ENCODE data around the gene NPFF.

NPFF gene

DNA sequence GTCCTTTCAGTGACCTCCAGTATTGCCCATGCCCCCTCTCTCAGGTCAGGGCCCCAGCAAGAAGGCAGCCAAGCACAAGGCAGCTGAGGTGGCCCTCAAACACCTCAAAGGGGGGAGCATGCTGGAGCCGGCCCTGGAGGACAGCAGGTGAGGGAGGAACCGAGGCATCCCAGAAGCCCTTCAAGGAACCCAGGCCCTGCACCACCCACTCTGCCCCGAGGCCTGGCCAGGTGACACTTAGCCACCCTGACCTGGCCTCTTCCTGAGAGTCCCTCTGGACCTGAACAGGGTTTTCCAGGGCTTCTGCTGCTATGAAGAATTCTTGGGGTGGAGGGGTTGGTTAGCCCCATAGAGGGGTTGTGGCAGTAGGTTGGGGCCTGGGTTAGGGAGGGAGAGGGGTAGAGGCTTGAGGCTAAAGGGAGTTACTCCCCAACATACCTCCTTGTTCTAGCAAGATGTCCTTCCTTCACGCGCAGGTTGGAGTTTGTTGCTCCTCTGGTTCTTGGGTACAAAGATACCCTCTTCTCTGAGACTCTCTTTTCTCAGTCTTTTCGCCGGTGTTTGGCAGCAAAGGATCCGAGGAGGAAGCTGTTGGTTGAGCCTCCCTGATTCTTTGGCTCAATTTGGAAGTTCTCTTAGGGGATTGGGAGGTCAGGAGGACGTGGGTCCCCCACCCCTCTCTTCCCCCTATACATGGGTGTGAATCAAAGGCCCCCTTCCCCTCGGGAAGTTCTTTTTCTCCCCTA, 4.1 kb downstream of the NPFF start:
- Histone ChIP-seq H3K4me1 (peaks cover 11% of the 10 kb centered on the region), H3K9ac (no peak overlapping the region), H3K9me3 (ENCODE audit: control insufficient read depth, low read length) (no peaks in the 10 kb centered on the region), H3K27ac (peak overlapping the region; percentile 29), H3K27me3 (ENCODE audit: control insufficient read depth, insufficient read depth, low read length) (no peaks in the 10 kb centered on the region), H3K4me2 (ENCODE audit: low read length) (no peak overlapping the region), H3K79me2 (peaks cover 2% of the 10 kb centered on the region), H2AFZ (no peak overlapping the region), H3K4me3 (ENCODE audit: low read depth, low read length) (no peak overlapping the region), H3K36me3 (ENCODE audit: control insufficient read depth, insufficient read depth, low read length) (no peaks in the 10 kb centered on the region)
- TF ChIP-seq CTCF (IDR thresholded peaks at IDR 0.05) = no peak

DNA sequence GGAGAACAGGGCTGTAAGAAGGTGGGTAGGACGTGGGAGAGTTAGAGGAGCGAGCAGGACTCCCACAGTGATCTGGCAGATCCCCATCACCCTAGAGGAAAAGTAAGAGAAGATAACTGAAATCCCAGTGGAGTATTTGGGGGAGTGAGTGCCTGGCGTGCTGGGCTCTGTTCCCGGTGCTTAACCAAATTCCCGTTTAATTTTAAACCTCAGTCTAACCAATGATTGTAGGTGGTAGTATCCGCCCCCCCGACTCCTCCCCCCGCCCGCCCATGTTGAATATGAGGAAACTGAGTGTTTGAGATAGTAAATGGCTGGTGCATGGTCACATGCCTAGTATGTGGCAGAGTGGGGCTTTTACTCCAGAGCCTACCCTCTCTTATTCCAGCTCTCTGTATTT, 5.0 kb downstream of the NPFF start:
- no peak overlapping the region for H2AFZ ChIP-seq
- no peak overlapping the region for H3K4me3 ChIP-seq (ENCODE audit: low read depth, low read length)
- H3K9ac ChIP-seq = no peak overlapping the region
- no peaks in the 10 kb centered on the region for H3K36me3 ChIP-seq (ENCODE audit: control insufficient read depth, insufficient read depth, low read length)
- peaks cover 2% of the 10 kb centered on the region for H3K79me2 ChIP-seq
- no peak for TF ChIP-seq CTCF (IDR thresholded peaks at IDR 0.05)
- peak overlapping the region; percentile 99 for H3K27ac ChIP-seq
- H3K27me3 ChIP-seq (ENCODE audit: control insufficient read depth, insufficient read depth, low read length) = no peaks in the 10 kb centered on the region
- peaks cover 11% of the 10 kb centered on the region for H3K4me1 ChIP-seq
- H3K9me3 ChIP-seq (ENCODE audit: control insufficient read depth, low read length) = no peaks in the 10 kb centered on the region
- H3K4me2 ChIP-seq (ENCODE audit: low read length) = peak overlapping the region; percentile 86

DNA sequence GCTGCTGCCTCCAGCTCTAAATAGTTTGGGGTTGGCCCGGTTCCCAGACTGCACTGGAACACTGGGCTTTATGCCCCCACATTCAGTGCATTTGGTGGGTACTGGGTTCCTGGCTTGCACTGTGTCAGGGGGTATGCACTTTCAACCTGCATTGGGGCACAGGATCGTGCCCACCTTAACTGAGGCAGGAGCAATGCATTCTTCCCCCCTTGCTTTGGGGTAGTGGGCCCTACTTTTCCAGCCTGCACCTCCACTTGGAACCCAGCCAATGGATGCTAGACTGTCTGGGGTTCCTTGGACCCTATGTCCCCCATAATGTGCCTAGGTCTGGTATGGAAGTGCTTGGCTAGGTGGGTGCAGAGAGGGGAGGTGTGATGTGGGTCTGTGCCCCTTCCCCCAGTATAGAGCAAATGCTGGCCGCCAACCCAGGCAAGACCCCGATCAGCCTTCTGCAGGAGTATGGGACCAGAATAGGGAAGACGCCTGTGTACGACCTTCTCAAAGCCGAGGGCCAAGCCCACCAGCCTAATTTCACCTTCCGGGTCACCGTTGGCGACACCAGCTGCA, 5.6 kb downstream of the NPFF start:
- H2AFZ ChIP-seq = peak overlapping the region; percentile 99
- no peaks in the 10 kb centered on the region for H3K9me3 ChIP-seq (ENCODE audit: control insufficient read depth, low read length)
- no peak for TF ChIP-seq CTCF (IDR thresholded peaks at IDR 0.05)
- peak overlapping the region; percentile 86 for H3K4me2 ChIP-seq (ENCODE audit: low read length)
- H3K27ac ChIP-seq = peak overlapping the region; percentile 99
- H3K79me2 ChIP-seq = peaks cover 2% of the 10 kb centered on the region
- peak overlapping the region; percentile 86 for H3K9ac ChIP-seq
- peak overlapping the region; percentile 85 for H3K4me3 ChIP-seq (ENCODE audit: low read depth, low read length)
- H3K27me3 ChIP-seq (ENCODE audit: control insufficient read depth, insufficient read depth, low read length) = no peaks in the 10 kb centered on the region
- H3K4me1 ChIP-seq = peaks cover 16% of the 10 kb centered on the region
- no peaks in the 10 kb centered on the region for H3K36me3 ChIP-seq (ENCODE audit: control insufficient read depth, insufficient read depth, low read length)

DNA sequence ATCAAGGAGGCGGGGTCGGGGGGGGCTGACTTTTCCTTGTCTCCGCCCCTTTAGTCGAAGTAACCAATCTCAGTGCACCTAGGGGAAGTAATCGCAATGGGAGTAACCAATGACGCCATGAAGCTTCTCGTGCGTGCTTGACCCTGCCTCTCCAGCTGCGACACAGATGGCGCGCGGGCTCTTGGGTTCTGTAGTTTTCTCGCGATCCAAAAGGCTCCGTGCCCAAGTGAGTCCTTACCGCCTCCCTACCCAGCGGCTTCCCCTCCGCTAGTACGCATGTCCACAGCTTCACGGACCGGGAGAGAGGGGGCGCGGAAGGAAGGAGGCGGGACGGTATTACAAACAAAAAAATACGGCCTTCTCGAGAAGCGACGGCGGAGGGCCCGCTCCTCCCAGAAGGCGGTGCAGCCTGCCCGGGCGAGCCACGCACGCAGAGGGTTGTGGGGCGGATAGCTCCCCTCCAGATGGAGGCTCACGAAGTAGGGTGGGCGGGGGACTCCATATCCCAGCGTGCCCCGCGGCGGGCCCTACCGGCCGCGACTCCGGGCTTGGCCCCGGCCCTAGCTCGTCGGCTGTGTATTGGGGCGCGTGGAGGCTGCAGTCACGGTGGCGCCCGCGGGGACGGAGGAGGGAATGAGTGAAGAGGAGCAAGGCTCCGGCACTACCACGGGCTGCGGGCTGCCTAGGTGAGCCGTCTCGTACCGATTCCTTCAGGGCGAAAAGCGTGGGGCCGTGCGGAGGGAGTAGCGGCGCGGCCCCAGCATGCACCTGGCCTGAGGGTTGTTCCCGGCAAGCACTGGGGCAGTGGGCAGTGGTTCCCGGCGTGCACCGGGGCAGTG, 6.3 kb downstream of the NPFF start, which contains the start of gene TARBP2:
TSS of gene TARBP2 (plus strand) at position 508 of the 839 bp plus-strand sequence. CDS start at position 634, 126 bp downstream.
- no peaks in the 10 kb centered on the region for H3K9me3 ChIP-seq (ENCODE audit: control insufficient read depth, low read length)

More for the DNA sequence above, 6.3 kb downstream of the NPFF start, which contains the start of gene TARBP2:
- Histone ChIP-seq H3K36me3 (ENCODE audit: control insufficient read depth, insufficient read depth, low read length) (no peaks in the 10 kb centered on the region), H3K4me2 (ENCODE audit: low read length) (peak within 1 kb of the TSS; percentile 90), H3K27ac (peak within 1 kb of the TSS; percentile 99), H3K9ac (peak within 1 kb of the TSS; percentile 91), H3K27me3 (ENCODE audit: control insufficient read depth, insufficient read depth, low read length) (no peaks in the 10 kb centered on the region), H3K4me3 (ENCODE audit: low read depth, low read length) (peak within 1 kb of the TSS; percentile 85), H3K4me1 (peaks cover 23% of the 10 kb centered on the region), H2AFZ (peak within 1 kb of the TSS; percentile 99), H3K79me2 (peaks cover 2% of the 10 kb centered on the region)
- no peak for TF ChIP-seq CTCF (IDR thresholded peaks at IDR 0.05)

All from parathyroid adenoma (tissue), 2 donors.